D721Med (cell line): Measurements from ENCODE around the gene REXO1.

ENCODE experiments used
- DNase-seq: peaks from one replicate; pipeline ENCODE4 v3.0.0; 2011; ENCODE audit warnings: low spot score; ENCODE audit not compliant: insufficient read length
- FAIRE-seq: peaks from 2 replicates; lab custom pipeline; 2011; peaks lifted over from hg19 to GRCh38; lab: Jason Lieb, UNC
- CTCF ChIP-seq: IDR thresholded peaks from 2 replicates; pipeline ENCODE4 v1.5.1; 2012; ENCODE audit warnings: mild to moderate bottlenecking, control low read depth; ENCODE audit not compliant: insufficient read depth; ENCODE audit errors: missing control alignments

Gene REXO1

GRCh38 chr19:1852581-1853128, 4.4 kb upstream of the REXO1 start:
- no peak for FAIRE-seq
- no peak for TF ChIP-seq CTCF
- DNase-seq = no peak

DNA sequence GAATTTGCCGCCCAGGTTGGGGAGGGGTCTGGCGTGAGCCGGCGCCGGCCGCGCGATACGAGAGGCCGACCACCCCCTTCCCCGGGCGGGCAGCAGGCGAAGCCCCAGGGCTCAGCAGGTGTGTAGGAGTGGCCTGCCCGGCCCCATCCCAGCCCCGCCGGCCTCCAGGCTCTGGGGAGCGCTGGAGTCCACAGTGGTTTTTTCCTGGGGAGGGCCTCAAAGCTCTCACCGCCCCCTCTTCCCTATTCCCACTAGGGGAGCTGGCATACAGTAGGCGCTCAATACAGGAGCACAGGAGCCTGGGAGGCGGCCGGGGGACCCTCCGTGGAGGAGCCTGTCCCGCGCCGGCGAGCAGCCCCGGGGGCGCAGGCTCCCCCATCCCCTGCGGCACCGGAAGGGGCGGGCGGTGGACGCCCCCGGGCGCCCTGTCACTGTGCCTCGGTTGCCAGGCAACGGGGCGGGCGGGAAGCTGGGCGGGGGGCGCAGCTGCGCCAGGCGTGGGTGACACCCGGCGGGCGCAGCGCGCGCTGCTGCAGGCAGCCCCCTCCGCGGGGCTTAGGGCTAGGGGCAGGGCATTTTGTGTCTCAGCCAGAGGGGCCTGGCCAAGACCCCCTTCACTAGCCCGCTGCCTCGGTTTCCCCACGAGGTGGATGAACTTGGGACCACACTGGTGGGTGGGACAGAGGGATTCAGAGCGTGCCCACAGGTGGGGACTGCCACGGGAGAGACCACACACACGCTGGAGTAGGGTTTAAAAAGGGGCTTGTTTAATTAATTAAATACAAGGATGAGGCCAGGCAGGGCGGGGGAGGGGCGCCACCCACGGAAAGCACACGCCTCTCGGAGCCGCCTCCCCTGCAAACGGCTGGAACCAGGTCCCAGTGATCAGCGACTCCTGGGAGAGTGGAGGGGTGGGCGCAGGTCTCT, 3.6 kb upstream of the REXO1 start:
- no peak for DNase-seq
- FAIRE-seq = no peak
- TF ChIP-seq CTCF = no peak

GRCh38 chr19:1850809-1851653, 2.7 kb upstream of the REXO1 start:
- no peak for TF ChIP-seq CTCF
- FAIRE-seq = no peak
- no peak for DNase-seq

DNA sequence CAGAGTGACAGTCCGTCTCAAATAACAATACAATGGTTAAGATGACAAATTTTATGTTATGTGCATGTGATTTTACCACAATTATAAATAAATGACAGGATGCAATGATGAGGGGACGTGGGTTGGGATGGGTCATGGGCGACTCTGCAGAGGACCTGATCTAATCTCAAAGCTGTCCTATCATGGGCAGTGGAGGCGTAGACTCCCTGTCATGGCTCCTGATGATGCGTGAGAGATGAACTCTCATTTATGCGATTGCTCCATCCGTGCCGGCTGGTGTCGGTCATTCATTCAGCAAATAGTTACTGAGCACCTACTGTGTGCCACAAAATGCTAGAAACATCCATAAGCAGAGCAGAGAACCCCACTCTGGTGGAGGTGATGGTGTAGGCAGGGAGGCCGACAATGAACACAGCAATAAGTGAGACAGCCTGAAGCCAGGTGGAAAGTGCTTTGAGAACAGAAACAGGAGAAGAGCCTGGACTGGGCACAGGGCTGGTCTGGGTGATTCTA, 1.7 kb upstream of the REXO1 start:
- no peak for FAIRE-seq
- TF ChIP-seq CTCF = no peak

GRCh38 chr19:1849132-1849474, 820 bp upstream of the REXO1 start:
- DNase-seq (no peak), FAIRE-seq (no peak)
- no peak for TF ChIP-seq CTCF

More for the DNA sequence above, 1.7 kb upstream of the REXO1 start:
- DNase-seq = no peak

DNA sequence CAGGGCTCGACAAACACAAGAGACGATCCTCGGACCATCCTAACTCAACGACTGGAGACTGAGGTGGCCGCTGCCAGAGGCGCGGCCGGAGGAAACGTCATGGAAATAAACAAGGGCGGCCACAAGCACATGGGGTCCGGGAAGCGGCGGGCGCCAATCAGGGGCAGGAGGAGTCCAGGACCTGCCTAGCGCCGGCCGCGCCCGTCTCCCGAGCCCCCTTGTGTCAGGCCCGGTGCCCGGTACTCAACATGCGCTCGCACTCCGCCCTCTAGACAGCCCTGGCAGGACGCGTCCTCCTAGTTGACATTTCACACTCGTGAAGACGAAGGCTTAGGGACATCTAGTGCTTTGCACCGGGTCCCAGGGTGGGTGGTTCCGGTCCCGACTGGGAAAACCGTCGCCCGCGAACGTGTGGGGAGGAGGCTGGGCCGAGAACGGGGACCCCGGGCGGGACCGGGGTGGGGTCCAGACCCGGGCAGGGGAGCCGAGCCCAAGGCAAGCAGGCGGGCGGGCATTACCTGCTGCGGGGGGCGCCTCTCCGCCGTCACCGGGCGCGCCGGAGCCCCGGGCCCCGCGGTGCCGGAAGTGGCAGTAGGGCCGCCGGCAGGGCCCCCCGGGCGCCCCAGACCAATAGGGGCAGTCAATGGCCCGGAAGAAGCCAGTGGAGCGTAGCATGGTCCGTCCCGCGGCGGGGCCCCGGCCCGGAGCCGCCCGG, 442 bp downstream of the REXO1 start:
- DNase-seq (no peak), FAIRE-seq (no peak)
- no peak for TF ChIP-seq CTCF
